Measurements from ENCODE around the gene COL5A1. TPM values are rescaled to one million over a fixed set of nuclear protein-coding genes. Genes with fewer than 3 reads are reported as not detected.

COL5A1 gene
- total RNA-seq, 4 donors from 2014 or later, result 13.3 to 55.0 (median 27.0) TPM

DNA sequence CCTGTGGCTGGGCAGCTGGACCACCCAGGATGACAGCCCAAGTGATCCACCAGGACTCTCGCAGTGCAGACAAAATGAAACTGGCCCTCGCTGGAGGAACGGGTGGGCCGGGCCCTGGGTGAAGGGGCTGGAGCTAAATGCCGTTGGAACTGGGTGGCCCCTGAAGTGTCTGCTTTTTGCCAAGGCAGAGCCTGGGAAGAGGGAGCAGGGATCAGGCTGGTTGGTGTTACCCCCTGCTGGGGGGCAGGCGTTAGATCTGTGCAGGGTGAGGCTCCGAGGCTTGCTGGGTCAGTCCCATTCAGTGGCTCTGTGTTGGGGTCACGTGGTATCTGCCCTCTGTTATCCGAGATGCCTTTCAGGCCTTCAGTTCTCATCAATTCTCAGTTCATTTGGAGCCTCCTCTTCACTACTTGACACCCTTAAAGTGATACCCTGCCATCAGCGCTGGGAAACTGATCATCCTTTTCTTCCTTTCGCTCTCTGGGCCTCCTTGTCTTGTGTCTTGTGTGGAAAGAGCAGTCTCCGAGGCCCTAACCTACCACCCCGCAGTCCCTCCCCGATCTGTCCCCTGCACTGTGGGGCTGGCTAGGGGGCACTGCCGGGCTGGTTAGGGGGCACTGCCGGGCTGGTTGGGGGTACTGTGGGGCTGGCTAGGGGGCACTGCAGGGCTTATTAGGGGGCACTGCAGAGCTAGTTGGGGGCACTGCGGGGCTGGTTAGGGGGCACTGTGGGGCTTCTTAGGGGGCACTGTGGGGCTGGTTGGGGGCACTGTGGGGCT lies 37.3 kb downstream of the COL5A1 start:
- ATAC-seq (ENCODE audit: low FRiP score), result no peak
- TF ChIP-seq, protein P1, sequence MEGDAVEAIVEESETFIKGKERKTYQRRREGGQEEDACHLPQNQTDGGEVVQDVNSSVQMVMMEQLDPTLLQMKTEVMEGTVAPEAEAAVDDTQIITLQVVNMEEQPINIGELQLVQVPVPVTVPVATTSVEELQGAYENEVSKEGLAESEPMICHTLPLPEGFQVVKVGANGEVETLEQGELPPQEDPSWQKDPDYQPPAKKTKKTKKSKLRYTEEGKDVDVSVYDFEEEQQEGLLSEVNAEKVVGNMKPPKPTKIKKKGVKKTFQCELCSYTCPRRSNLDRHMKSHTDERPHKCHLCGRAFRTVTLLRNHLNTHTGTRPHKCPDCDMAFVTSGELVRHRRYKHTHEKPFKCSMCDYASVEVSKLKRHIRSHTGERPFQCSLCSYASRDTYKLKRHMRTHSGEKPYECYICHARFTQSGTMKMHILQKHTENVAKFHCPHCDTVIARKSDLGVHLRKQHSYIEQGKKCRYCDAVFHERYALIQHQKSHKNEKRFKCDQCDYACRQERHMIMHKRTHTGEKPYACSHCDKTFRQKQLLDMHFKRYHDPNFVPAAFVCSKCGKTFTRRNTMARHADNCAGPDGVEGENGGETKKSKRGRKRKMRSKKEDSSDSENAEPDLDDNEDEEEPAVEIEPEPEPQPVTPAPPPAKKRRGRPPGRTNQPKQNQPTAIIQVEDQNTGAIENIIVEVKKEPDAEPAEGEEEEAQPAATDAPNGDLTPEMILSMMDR (IDR thresholded peaks at IDR 0.05), result no peak
- no peak for DNase-seq (ENCODE audit: low spot score)

DNA sequence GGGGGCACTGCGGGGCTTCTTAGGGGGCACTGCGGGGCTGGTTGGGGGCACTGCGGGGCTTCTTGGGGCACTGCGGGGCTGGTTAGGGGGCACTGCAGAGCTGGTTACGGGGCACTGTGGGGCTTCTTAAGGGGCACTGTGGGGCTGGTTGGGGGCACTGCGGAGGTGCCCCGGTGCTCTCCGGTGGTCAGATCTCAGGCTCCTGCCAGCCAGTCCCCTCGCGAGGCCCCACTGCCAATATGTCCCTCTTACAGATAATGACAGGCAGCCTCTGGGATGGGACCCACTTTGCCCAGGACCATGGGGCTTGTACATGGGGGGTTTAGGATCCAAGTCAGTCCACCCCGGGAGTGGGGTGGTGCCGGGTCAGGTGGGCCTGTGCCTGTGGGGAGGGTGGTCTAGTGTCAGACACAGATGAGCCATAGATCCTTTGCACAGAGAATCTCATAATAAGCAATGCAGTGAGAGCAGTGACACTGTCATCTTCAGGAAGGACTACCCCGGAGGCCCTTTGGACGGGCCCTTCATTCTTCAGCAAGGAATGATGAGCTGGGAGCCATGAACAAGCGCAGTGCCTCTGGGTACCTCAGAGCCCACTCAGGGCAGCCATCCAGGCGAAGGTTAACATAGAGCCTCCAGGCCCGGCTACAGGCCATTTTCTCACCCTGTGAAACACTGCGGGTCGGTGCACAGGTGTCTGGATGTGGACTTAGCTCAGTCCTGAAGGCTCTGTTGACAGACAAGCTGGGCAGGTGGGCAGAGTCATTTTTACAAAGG lies 38.2 kb downstream of the COL5A1 start:
- TF ChIP-seq, protein P1 (IDR thresholded peaks at IDR 0.05), result no peak
- DNase-seq (ENCODE audit: low spot score), result no peak
- no peak for ATAC-seq (ENCODE audit: low FRiP score)

DNA sequence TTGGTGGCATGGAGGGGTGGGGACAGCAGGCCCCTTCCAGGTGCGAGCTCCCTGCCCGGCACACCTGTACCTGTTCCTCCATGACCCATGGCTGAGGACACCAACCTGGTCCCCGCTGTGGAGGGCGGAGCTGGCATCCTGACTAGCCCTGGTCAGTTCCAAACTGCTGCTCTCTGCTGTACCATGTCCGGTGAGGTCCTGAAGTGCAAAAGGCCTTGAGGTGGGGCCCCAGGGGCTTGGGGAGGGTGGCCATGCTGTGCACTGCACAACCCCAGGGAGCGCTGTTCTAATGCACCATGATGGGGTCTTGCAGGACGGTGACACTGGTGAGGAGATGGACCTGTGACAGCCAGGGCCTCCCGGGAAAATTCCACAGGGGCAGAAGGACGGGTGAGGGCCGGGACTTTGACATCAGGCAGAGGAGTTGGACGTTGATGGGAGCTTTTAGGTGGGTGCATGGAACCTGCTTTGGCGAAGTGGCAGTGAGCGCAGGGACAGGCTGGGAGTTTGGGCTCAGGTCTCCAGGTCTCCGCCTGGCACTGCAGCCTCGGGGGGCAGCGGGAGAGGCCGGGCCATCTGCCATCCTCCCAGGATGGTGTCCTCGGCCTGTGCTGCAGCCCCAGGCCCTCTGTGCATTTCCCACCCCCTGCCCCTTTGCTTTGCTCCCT lies 38.9 kb downstream of the COL5A1 start:
- DNase-seq (ENCODE audit: low spot score), result no peak
- TF ChIP-seq, protein P1 (IDR thresholded peaks at IDR 0.05), result no peak
- no peak for ATAC-seq (ENCODE audit: low FRiP score)

DNA sequence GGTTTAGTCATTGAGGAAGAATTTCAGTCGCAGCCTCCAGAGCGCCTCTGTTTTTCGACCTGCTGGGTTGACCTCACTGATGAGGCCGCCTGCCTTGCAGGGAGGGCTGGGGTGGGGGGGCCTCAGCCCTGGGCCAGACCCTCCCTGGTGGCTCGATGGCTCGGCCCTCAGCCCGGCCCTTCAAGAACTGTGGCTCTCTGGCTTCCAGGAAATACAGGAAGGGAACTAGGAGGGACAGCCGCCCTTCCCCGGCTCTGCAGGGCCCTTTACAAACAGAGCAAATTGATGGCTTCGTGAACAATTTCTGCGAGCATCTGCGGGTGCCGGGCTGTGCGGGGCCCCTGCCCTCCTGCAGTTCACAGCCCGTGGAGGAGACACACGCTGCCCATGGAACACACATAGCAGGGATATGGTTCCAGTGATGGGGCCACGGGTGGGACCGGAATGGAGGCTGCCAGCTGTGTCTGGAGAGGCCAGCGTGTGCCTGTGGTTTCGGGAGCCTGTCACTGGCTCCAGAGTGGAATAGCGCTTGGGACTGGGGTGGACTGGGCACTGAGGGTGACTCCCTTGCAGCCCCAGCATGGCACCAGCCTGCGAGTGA lies 39.6 kb downstream of the COL5A1 start:
- TF ChIP-seq, protein P1 (IDR thresholded peaks at IDR 0.05), result no peak
- ATAC-seq (ENCODE audit: low FRiP score) (no peak), DNase-seq (ENCODE audit: low spot score) (no peak)

DNA sequence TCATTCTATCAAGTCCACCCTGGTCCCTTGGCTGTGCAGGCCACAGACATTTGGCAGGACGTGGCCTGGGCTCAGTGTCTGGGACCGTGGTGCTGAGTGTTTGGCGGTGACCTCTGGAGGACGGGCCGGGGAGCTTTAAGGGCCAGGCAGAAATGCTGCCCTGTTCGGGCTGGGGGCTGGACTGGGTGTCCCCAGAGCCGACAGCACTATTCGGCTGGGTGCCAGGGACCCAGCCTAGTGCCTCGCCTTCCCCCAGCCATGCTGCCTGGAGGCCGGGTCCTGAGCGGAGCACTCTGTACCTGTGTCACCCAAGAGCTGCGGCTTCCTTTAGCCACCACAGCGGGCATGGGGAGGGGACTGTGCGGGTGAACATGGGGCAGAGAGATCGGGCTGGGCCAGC lies 40.4 kb downstream of the COL5A1 start:
- TF ChIP-seq, protein P1 (IDR thresholded peaks at IDR 0.05), result no peak
- DNase-seq (ENCODE audit: low spot score), result no peak
- no peak for ATAC-seq (ENCODE audit: low FRiP score)

DNA sequence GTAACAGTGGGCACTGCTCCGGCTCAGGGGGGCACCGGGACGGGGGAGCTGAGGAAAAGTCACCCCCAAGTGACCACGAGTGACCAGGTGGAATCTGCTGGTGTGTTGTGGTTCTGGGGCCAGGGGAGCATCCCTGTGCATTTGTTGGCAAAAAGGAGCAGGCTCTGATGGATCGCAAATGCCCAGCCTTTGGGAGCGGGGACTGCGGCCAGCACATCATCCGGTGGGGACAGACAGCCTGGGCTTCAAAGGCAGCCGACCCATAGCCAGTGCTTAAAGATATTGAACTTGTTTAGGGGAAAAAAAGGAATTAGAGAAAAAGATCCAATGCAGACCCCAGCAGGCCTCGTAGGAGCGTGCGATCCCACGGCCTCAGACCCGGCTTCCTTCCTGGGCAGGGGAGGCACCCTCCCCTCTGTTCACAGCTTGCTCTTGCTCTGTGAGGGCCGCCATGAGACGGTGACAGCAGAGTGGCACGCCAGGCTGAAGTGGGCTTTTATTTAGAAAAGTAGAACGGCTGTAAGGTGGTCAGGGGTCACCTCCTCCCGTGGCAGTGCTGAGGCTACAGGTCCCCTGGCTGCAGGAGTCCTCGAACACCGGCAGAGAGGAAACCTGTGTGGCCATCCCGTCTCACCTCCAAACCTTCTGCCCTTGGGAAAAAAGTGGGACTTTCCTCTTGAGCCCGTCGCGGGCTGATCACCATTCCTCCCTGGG lies 41.2 kb downstream of the COL5A1 start:
- TF ChIP-seq, protein P1 (IDR thresholded peaks at IDR 0.05), result no peak
- ATAC-seq (ENCODE audit: low FRiP score) (no peak), DNase-seq (ENCODE audit: low spot score) (no peak)
